Thoracic aorta (tissue), 2 donors: Measurements from ENCODE around the gene ANKRD37. TPM values are rescaled to one million over a fixed set of nuclear protein-coding genes. Genes with fewer than 3 reads are reported as not detected.
"Not testable (repeated sequence)": the region's sequence is repeated elsewhere in the genome, so short reads cannot be mapped to it uniquely, and the experiment has no call there.

Experiments
- ATAC-seq: fragments of 150-250 bp; one replicate; pipeline ENCODE4 v1.8.0; 2017; ENCODE audit warnings: low read depth; ENCODE audit not compliant: insufficient number of reproducible peaks, low FRiP score
- DNase-seq: peaks from one replicate; pipeline ENCODE4 v3.0.0-alpha.2; 2020; ENCODE audit warnings: low spot score
- H3K27ac ChIP-seq, 2 donors: fragments of 200-600 bp; sonication (generic); 1 replicate in 1 of 2; 2 replicates in 1 of 2; pipeline ENCODE4 v1.5.1; 2016; ENCODE audit warnings: mild to moderate bottlenecking in 2 of 2, moderate library complexity in 2 of 2
- H3K27me3 ChIP-seq: fragments of 200-600 bp; sonication (generic); replicated peaks from 2 replicates; pipeline ENCODE4 v1.6.0; 2016; ENCODE audit warnings: mild to moderate bottlenecking; ENCODE audit not compliant: insufficient read depth
- H3K36me3 ChIP-seq: fragments of 200-600 bp; sonication (generic); one replicate; pipeline ENCODE4 v1.5.1; 2016
- H3K4me1 ChIP-seq, 2 donors: fragments of 200-600 bp; sonication (generic); 1 replicate in 1 of 2; 2 replicates in 1 of 2; pipeline versions ENCODE4 v1.5.1 to v1.6.0; 2016; ENCODE audit warnings: low read depth in 2 of 2, mild to moderate bottlenecking in 1 of 2; ENCODE audit not compliant: control insufficient read depth in 1 of 2
- H3K4me3 ChIP-seq: fragments of 200-600 bp; sonication (generic); 2 replicates; pipeline ENCODE4 v1.5.1; 2016; ENCODE audit warnings: mild to moderate bottlenecking
- H3K9me3 ChIP-seq: fragments of 200-600 bp; sonication (generic); 2 replicates; pipeline ENCODE4 v1.5.1; 2016
- total RNA-seq, 2 donors: library from RNA; depleted of rRNA; stranded (reverse); fragments of >200 nt; gene quantifications; one replicate each; pipeline versions ENCODE4 v1.1.0 to v1.2.3, GENCODE V29; 2016
- TF ChIP-seq, protein P1 (sequence below): fragments of 200-600 bp; sonication (generic); IDR thresholded peaks from one replicate; pipeline ENCODE4 v1.5.1; 2019; ENCODE audit warnings: antibody characterized with exemption

Gene ANKRD37
- total RNA-seq, 2 donors from 2014 or later = 15.7 to 24.2 TPM

DNA sequence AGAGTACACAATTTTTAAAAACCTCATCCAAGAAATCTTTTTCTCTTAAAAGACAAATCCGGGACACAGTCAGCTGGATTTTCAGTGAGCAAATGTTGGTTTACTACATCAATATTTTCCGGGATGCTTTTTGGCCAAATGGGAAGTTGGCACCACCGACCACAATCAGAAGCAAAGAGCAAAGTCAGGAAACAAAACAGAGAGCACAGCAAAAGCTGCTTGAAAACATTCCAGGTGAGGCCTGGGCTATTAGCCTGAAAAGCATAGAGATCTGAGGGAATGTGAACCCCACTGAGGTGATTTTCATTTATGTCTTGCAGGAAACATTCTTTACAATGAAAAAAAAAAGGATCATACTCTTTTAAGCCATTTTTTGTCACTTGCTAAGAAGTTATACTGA, 34.8 kb upstream of the ANKRD37 start:
- Histone ChIP-seq H3K27me3 (no peaks in the 10 kb centered on the region), H3K36me3 (no peaks in the 10 kb centered on the region), H3K27ac (peak overlapping the region; percentile 11 to 73), H3K9me3 (no peaks in the 10 kb centered on the region), H3K4me1 (peaks cover 41 to 70% of the 10 kb centered on the region in 2 donors), H3K4me3 (no peak overlapping the region)
- TF ChIP-seq, protein P1, sequence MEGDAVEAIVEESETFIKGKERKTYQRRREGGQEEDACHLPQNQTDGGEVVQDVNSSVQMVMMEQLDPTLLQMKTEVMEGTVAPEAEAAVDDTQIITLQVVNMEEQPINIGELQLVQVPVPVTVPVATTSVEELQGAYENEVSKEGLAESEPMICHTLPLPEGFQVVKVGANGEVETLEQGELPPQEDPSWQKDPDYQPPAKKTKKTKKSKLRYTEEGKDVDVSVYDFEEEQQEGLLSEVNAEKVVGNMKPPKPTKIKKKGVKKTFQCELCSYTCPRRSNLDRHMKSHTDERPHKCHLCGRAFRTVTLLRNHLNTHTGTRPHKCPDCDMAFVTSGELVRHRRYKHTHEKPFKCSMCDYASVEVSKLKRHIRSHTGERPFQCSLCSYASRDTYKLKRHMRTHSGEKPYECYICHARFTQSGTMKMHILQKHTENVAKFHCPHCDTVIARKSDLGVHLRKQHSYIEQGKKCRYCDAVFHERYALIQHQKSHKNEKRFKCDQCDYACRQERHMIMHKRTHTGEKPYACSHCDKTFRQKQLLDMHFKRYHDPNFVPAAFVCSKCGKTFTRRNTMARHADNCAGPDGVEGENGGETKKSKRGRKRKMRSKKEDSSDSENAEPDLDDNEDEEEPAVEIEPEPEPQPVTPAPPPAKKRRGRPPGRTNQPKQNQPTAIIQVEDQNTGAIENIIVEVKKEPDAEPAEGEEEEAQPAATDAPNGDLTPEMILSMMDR = no peak
- no peak for DNase-seq
- ATAC-seq = no peak

DNA sequence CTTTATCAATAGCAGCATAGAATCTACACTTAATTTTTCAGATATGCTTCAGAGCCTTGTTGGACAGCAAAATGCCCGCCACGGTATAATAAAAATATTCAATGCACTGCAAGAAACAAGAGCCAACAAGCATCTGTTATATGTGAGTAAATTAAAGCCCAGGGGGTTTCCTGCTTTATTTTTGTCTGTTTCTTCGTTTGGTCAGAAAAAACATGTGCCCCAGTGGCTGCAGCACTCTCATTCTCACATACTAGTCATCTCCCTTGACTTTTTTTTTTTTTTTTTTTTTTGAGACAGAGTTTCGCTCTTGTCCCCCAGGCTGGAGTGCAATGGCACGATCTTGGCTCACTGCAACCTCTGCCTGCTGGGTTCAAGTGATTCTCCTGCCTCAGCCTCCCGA, 34.1 kb upstream of the ANKRD37 start:
- peaks cover 41 to 63% of the 10 kb centered on the region in 2 donors for H3K4me1 ChIP-seq

DNA sequence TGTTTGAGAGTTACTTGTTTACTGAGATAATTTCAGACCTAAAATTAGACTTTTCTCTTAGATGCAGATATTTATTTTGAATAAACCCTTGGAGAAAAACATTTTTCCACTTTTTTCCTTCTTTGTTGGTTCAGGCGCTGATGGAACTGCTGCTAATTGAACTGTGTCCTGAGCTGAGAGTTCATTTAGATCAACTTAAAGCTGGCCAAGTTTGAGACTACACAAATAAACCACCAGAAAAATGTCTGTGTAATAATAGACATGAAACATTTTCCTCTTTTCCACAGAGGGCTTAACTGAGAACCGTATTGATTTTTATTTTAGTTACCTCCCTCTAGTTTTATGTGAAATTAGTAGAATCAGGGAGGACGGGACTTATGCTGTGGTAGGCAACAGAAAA, 33.4 kb upstream of the ANKRD37 start:
- no peak for DNase-seq
- H3K27ac ChIP-seq = peak overlapping the region; percentile 36 to 73
- H3K4me1 ChIP-seq = peaks cover 37 to 56% of the 10 kb centered on the region in 2 donors
- no peaks in the 10 kb centered on the region for H3K36me3 ChIP-seq
- H3K4me3 ChIP-seq = no peak overlapping the region
- TF ChIP-seq, protein P1 = no peak
- H3K27me3 ChIP-seq = no peaks in the 10 kb centered on the region
- H3K9me3 ChIP-seq = no peaks in the 10 kb centered on the region
- no peak for ATAC-seq

More for the DNA sequence above, 34.1 kb upstream of the ANKRD37 start:
- peak overlapping the region; percentile 36 to 73 for H3K27ac ChIP-seq
- H3K36me3 ChIP-seq, H3K9me3 ChIP-seq, DNase-seq, ATAC-seq, H3K27me3 ChIP-seq, H3K4me3 ChIP-seq: not testable (repeated sequence)

DNA sequence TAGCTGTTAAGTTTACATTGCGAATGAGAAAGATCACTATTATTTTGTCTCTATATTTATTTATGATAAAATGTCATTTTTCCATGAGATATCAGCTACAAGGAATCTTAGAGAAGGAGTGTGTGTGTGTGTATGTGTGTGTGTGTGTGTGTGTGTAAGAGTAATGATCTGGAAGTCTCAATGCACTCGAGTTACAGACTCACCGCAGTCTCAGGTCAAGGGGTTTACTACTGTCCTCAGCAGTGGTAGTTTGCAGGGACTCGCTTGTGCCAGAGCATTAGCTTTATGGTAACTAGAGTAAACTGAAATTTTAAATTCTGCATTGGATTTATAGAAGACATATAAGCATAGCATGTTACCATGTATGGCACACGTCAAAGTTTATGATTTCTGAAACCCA, 31.8 kb upstream of the ANKRD37 start:
- H3K36me3 ChIP-seq = no peaks in the 10 kb centered on the region
- H3K4me3 ChIP-seq = no peak overlapping the region
- ATAC-seq = no peak
- DNase-seq = no peak
- peaks cover 25 to 42% of the 10 kb centered on the region in 2 donors for H3K4me1 ChIP-seq
- no peaks in the 10 kb centered on the region for H3K27me3 ChIP-seq
- TF ChIP-seq, protein P1 = no peak
- H3K9me3 ChIP-seq = no peaks in the 10 kb centered on the region
- H3K27ac ChIP-seq = peak overlapping the region in 1 of 2 donors; percentile 73

DNA sequence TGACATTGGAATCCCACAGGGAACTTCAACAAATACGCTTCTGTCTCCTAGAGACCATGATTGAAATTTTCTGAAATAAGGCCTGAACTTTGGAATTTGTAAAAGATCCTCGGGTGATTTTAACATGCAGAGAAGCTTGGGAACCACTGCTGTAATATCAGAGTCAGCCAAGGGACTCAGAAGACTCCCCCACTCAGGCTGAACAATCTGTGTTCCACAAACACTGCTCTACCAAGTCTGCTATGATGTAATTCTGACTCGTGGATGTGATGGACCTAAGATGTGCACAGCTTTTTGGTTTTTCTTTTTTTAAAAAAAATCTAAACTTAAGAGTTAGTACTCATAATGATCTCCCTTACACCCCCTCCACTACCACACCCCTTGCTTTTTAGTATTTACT, 26.9 kb upstream of the ANKRD37 start:
- TF ChIP-seq, protein P1 = no peak
- H3K4me3 ChIP-seq = no peak overlapping the region
- no peaks in the 10 kb centered on the region for H3K27me3 ChIP-seq
- ATAC-seq (no peak), DNase-seq (no peak)
- no peaks in the 10 kb centered on the region for H3K9me3 ChIP-seq
- H3K27ac ChIP-seq = no peak overlapping the region
- no peaks in the 10 kb centered on the region for H3K36me3 ChIP-seq
- no peaks in the 10 kb centered on the region for H3K4me1 ChIP-seq

DNA sequence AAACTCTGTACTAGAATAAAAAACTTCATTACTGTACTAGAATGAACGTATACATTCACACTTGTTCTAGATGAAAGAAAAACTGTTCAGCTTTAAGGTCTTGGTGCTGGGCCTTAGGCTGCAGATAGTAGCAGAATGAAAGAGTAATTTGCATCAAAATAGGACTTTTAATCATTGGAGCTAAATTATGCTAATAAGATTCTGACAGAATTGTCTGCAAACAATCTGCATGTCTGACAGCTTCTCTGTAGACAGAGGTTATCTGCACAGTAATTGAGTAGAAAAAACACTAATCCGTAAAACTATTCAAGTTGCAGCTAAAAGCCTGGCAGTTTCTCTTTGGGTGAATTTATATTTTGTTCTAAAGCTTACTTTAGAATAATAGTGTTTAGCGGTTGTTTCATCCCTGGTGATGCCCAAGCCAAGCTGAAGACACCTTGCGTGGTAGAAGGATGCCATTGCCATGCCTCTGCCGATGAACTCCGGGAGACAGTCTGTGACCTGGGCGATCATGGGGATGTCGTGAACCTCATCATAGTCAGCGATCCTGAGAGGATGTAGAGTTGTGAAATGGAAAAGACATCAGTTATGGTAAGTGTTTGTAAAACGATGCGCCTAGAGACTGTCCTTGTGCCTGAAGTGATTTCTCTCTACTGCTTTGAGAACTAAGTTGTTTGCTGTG, 26.2 kb upstream of the ANKRD37 start:
- TF ChIP-seq, protein P1 = no peak
- H3K27ac ChIP-seq = no peak overlapping the region
- no peaks in the 10 kb centered on the region for H3K9me3 ChIP-seq
- DNase-seq (no peak), ATAC-seq (no peak)
- H3K4me1 ChIP-seq = no peaks in the 10 kb centered on the region
- no peaks in the 10 kb centered on the region for H3K27me3 ChIP-seq
- no peak overlapping the region for H3K4me3 ChIP-seq
- no peaks in the 10 kb centered on the region for H3K36me3 ChIP-seq
